ENCODE data around the gene KCNJ18. TPM values are rescaled to one million over a fixed set of nuclear protein-coding genes. Genes with fewer than 3 reads are reported as not detected.
"Not testable (repeated sequence)": the region's sequence is repeated elsewhere in the genome, so short reads cannot be mapped to it uniquely, and the experiment has no call there.

KCNJ18 gene
- total RNA-seq, 1 donor from 2014 or later = not detected

DNA sequence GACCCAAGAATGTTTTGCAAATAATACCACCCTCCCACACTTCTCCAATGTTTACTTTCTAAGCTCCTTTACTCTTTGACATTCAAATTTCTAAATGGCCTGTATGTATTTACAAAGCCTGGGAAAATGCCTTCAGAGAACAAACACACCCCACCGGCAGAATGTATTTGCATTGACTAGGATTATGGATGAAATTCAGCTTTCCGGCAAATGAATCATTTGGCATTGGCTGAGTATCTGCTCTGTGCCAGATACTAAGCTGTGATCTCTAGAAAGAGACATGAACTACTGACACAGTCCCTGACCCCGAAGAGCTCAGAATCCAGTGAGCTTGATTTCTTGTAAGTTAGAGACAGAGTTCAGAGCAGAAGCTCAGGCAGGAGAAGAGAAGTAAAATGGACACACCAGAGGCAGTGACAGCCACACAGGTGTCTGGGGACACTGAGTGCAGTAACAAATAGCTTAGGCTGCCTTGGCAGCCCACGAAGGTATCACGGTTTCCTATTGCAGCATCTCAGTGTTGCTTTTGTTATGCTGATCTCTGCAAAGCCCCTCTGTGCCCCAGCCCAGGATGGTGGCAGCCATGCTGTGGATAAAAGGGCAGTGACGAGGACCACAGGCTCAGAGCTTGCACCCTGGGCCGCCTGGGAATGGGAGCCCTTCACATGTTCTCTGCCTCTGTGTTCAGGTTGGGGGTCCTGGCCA is 24.8 kb upstream of the KCNJ18 start:
- intact Hi-C loops (cut with DNase I); H3K36me3 ChIP-seq; H3K27me3 ChIP-seq; H3K9me3 ChIP-seq; H3K4me3 ChIP-seq; H3K27ac ChIP-seq; H3K4me1 ChIP-seq: not testable (repeated sequence)
- DNase-seq (ENCODE audit: low spot score in 2 of 2) = peak in 1 of 2 donors; percentile 56

DNA sequence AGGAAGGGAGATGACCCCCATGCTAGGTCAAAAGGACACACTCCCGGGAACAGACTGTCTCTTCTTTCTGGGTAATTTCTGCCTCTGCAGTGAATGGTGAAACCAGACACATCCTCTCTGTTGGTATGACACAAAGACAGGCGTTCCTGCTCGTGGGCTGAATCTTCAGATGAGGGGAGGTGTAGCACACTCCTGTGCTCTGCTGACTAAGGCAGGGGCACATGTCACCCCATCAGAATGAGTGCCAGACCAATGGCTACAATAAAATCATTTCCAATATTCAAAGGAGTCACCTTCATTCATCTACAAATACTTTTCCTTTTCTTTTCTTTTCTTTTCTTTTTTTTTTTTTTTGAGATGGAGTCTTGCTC is 24.2 kb upstream of the KCNJ18 start:
- H3K27ac ChIP-seq; H3K36me3 ChIP-seq; H3K27me3 ChIP-seq; H3K4me1 ChIP-seq; intact Hi-C loops (cut with DNase I); H3K9me3 ChIP-seq; H3K4me3 ChIP-seq: not testable (repeated sequence)
- peak in 1 of 2 donors; percentile 37 for DNase-seq (ENCODE audit: low spot score in 2 of 2)

DNA sequence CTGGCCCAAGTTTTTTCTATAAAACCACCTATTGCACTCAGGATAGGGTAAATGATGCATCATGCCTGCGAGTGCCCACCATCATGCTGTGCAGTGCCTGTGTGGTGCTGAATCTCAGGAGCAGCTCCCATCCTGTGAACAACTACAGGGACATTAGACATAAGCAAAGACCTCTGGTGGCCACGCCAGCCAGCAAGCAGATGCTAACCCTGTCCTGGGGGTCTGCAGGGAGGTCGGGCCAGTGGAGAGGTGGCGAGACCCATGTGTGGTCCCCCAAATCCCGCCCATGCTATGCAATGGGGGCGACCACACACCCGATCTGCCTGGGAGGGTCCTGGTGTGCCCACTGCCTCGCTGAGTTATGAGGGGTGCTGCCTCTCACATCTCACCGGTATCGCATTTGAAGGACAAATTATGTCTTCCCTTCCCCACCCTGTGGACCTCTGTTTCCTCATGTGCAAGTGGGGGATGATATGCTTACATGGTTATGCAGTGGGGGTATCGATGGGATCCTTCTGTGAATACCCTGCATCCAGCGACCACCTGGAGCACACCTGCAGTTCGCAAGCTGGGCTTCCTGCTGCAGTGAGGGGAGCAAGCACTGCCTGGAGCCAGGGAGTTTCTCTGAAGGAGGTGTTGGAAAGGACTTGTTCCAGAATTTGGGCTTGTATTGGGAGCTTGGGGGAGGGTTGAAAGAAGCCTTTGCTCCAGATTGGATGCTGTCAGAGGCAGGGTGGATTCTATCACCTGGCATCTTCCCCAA is 23.4 kb upstream of the KCNJ18 start:
- intact Hi-C loops (cut with DNase I); H3K4me3 ChIP-seq; H3K36me3 ChIP-seq; H3K4me1 ChIP-seq; H3K27me3 ChIP-seq; H3K9me3 ChIP-seq; H3K27ac ChIP-seq: not testable (repeated sequence)
- peak in 1 of 2 donors; percentile 35 for DNase-seq (ENCODE audit: low spot score in 2 of 2)

DNA sequence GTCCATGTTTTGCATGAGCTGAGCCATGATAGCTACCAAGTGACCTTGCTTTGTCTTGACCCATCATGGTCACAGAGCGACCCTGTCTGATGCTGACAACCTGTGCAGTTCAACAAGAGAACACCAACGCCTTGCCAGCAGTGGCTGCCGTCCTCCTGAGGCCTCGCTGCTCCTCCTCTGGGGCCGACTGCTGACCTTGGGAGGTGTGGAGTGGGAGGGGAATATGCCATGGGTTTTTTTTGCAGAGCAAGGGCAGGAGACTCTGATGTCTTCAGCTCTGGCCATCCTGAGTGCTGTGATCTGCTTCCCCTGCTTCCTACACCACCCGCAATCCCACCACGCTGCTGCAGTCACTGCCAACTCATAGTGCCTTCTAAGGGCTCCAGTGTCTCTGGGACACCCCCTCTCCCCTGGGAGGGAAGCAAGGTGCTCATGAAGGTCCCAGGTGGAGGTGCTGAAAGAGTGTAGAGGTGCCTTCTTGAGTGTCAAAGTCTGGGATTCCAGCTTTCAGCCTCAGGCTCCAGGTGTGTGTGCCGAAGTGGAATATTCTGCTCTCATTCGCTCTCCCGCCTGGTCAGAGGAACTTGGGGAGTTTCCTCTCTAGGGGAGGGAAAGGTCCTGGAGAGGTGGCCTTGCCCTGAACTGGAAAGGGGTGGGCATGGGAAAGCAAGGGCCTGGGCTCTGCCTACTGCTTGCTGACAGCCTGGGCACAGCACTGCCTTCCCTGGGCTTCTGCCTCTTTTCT is 22.5 kb upstream of the KCNJ18 start:
- H3K4me3 ChIP-seq; H3K4me1 ChIP-seq; H3K9me3 ChIP-seq; H3K27me3 ChIP-seq; intact Hi-C loops (cut with DNase I); H3K27ac ChIP-seq; H3K36me3 ChIP-seq: not testable (repeated sequence)
- peak in 1 of 2 donors; percentile 61 for DNase-seq (ENCODE audit: low spot score in 2 of 2)

DNA sequence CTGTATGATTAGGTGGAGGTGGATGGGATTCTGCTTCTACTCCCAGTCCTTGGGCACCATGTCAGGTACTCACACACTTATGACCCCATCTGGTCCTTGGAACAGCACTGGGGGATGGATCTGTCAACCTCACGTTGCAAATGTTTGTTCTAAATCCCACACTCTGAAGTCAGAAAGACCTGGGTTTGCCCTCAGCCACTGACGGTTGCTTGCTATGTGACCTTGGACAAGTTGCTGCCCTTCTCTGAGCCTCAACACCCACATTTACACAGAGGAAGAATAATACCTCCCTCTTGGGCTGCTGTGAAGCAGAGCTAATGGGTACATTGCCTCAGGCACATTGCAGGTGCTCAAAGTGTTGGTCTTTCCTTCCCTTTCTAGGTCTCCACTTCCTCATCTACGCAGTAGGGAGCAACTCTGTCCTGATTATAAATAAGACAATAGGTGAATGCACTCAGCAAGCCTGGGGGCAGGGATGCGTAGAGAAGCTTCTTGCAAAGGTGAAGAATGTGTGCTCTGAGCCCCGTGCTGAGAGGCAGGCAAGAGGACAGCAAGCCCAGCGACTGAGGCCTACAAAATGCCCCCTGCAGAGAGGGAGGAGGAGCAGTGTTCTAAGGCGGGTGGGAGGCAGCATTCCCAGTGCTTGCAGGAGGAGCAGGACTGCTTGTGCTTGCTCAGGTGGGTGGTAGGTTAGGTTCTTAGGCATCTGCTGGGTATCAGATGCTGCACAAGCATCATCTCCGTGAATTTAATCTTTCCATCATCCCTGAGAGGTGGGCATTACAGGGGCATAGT is 21.8 kb upstream of the KCNJ18 start:
- H3K4me1 ChIP-seq; H3K4me3 ChIP-seq; H3K27ac ChIP-seq; H3K36me3 ChIP-seq; H3K27me3 ChIP-seq; intact Hi-C loops (cut with DNase I); H3K9me3 ChIP-seq: not testable (repeated sequence)
- DNase-seq (ENCODE audit: low spot score in 2 of 2) = peak in 1 of 2 donors; percentile 56

DNA sequence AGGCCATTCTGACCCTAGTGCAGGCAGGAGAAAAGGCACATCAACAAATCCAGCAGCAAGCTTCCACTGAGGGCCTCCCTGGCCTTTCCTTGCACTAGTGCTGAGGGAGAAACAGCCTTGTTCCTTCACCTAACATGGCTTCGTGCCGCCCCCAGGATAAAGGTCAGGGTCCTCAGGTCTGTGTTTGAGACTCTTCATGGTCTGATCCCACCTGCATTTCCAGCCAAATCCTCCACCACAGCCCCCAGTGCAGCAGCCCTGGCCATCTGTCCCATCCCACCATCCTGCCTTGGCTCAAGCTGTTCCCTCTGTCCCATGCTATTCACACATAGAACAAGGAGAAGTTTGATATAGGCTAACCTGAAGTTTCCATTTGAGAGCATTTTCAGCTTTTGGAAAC is 20.9 kb upstream of the KCNJ18 start:
- H3K4me3 ChIP-seq; H3K36me3 ChIP-seq; intact Hi-C loops (cut with DNase I); H3K4me1 ChIP-seq; H3K27me3 ChIP-seq; H3K9me3 ChIP-seq; H3K27ac ChIP-seq: not testable (repeated sequence)
- DNase-seq (ENCODE audit: low spot score in 2 of 2) = peak in 1 of 2 donors; percentile 40

DNA sequence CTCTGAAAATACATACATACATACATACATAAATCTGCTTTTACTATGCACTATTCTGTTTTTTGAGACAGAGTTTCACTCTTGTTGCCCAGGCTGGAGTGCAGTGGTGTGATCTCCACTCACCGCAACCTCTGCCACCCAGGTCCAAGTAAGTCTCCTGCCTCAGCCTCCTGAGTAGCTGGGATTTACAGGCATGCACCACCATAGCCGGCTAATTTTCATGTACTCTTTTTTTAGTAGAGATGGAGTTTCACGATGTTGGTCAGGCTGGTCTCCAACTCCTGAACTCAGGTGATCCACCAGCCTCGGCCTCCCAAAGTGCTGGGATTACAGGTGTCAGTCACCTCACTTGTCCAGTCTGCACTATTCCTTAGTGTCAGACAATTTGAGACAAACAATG is 20.5 kb upstream of the KCNJ18 start:
- H3K4me1 ChIP-seq = not testable (repeated sequence)
- peak in 1 of 2 donors; percentile 38 for DNase-seq (ENCODE audit: low spot score in 2 of 2)

DNA sequence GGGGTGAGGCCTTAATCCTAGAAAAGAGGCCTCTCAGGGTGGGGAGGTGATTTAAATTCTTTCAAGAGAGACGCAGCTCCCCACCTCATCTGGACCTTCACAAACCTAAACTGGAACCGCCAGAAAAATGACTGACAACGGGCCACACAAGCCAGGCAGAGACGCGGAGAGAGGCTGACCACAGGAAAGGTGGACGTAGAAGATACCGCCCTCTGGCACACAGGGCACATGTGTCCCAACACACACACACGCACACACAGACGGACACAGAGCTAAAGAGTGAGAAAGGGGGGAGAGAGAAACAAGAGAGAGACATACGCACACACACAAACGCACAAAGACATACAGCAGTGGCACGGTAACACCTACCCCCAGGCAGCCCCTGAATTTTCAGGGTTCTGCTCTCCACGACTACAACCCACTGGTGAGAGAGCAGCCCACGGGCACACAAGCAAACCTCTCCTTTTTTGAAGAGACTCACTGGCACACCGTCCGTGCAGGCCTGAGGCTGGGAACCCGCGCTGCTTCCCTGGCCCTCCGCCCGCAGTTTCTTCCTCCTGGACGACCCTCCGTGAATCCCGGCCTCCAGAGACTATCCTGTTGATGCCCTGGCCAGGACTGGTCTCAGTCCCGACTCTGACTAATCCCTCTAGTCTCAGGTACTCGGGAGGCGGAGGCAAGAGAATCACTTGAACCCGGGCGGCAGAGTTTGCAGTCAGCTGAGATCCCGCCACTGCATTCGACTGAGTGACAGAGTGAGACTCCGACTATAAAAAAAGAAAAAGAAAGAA is 18.7 kb upstream of the KCNJ18 start:
- H3K4me3 ChIP-seq; H3K36me3 ChIP-seq; H3K27me3 ChIP-seq; H3K27ac ChIP-seq; intact Hi-C loops (cut with DNase I); H3K4me1 ChIP-seq; H3K9me3 ChIP-seq: not testable (repeated sequence)
- DNase-seq (ENCODE audit: low spot score in 2 of 2) = peak in 1 of 2 donors; percentile 47

More for the DNA sequence above, 20.5 kb upstream of the KCNJ18 start:
- H3K27ac ChIP-seq; H3K4me3 ChIP-seq; H3K27me3 ChIP-seq; H3K9me3 ChIP-seq; H3K36me3 ChIP-seq; intact Hi-C loops (cut with DNase I): not testable (repeated sequence)

DNA sequence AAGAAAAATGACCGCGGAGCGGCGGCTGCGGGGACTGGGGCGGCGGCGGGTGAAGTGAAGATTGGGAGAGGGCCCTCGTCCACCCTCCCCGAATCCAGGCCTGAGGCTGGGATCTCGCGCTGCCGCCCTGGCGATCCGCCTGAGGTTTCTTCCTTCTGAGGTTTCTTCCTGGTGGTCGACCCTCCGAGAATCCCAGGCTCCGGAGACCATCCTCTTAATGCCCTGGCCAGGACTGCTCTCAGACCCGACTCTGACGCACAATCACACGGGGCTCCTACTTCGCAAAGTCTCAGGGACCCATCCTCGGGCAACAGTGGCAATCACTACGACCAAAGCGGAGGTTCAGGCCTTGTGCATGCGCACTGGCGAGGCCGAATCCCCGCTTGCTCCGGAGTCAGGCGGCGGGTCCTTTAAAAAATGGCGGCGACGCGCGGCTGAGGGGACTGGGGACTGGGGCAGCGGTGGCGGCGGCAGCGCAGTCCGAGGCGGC is 18.0 kb upstream of the KCNJ18 start:
- TF ChIP-seq, protein P1, sequence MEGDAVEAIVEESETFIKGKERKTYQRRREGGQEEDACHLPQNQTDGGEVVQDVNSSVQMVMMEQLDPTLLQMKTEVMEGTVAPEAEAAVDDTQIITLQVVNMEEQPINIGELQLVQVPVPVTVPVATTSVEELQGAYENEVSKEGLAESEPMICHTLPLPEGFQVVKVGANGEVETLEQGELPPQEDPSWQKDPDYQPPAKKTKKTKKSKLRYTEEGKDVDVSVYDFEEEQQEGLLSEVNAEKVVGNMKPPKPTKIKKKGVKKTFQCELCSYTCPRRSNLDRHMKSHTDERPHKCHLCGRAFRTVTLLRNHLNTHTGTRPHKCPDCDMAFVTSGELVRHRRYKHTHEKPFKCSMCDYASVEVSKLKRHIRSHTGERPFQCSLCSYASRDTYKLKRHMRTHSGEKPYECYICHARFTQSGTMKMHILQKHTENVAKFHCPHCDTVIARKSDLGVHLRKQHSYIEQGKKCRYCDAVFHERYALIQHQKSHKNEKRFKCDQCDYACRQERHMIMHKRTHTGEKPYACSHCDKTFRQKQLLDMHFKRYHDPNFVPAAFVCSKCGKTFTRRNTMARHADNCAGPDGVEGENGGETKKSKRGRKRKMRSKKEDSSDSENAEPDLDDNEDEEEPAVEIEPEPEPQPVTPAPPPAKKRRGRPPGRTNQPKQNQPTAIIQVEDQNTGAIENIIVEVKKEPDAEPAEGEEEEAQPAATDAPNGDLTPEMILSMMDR (IDR thresholded peaks at IDR 0.05) = no peak
- Histone ChIP-seq H3K4me1 (no peaks in the 10 kb centered on the region), H3K27ac (no peak overlapping the region), H3K36me3 (no peaks in the 10 kb centered on the region), H3K27me3 (no peaks in the 10 kb centered on the region), H3K9me3 (no peaks in the 10 kb centered on the region), H3K4me3 (no peak overlapping the region)
- intact Hi-C loops (cut with DNase I) = no loop called here
- peak in 1 of 2 donors; percentile 61 for DNase-seq (ENCODE audit: low spot score in 2 of 2)

DNA sequence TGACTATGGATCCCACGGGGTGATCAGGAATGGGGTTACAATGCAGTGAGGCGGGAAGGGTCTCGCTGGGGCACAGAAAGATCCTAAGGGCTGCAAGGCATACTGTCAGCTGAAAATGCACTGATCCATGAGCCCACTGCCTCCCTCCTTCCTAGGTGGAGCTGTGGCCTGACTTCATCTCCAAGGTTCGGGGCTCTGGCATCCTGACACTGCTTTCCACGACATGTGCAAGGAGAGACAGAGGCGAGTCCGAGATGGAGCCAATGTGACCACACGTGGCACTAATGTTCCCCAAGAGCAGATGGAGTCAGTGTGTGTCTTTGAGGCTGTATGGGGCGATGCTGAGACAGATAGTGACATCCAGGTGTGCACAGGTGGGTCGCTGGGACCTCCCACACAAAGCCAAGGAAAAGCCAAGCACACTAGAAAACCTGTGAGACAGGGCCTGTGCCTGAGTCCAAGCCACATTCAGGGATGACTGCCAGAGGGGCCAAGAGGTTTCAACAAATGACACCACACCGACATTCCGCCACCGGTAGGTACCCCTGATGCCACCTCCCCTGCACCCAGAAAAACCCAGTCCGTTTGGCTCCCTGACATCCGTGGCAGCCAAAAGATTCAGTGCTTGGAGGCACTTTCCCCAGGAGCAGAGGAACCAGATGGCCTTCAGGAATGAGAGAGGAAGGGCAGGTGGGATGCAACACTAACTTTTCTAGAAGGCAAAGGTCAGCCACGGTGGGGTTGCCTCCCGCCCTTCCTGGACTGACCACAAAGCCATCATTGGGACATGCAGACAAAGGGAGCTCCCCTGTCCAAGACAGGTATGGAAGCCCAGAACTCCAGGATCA is 17.2 kb upstream of the KCNJ18 start:
- H3K36me3 ChIP-seq; H3K9me3 ChIP-seq; H3K4me1 ChIP-seq; H3K4me3 ChIP-seq; H3K27me3 ChIP-seq; intact Hi-C loops (cut with DNase I); H3K27ac ChIP-seq: not testable (repeated sequence)
- DNase-seq (ENCODE audit: low spot score in 2 of 2) = peak in 1 of 2 donors; percentile 59

DNA sequence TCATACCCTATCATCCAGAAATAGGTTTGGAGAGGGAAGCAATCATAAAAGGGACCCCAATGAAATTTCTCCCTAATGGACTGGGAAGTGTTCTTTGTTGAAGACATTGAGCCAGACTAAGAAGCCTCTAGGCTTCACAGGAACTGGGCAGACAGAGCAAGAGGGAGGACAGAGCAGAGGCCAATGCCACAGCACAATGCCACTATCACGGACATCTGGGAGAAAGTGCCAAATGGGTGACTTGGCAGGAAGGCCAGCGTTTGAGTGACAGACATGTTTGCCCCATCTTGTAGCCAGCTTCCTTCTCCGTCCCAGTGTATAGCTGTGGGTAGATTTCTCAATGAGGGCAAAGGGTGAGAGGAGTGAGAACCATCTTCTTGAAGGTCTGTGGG is 16.6 kb upstream of the KCNJ18 start:
- peak in 1 of 2 donors; percentile 19 for DNase-seq (ENCODE audit: low spot score in 2 of 2)
- H3K36me3 ChIP-seq; H3K27ac ChIP-seq; H3K27me3 ChIP-seq; intact Hi-C loops (cut with DNase I); H3K9me3 ChIP-seq; H3K4me1 ChIP-seq; H3K4me3 ChIP-seq: not testable (repeated sequence)
